Measurements from ENCODE around the gene PRSS22. TPM values are rescaled to one million over a fixed set of nuclear protein-coding genes. Genes with fewer than 3 reads are reported as not detected.

The PRSS22 gene
- total RNA-seq, 1 donor: not detected

GRCh38 chr16:2860826-2861567 lies 3.0 kb upstream of the PRSS22 start:
- no peak for TF ChIP-seq CTCF (IDR thresholded peaks at IDR 0.05; ENCODE audit: extremely low read depth, low read depth, low read length)
- H3K27me3 ChIP-seq (ENCODE audit: insufficient read depth, low read length): peaks cover 13% of the 10 kb centered on the region
- peak; percentile 62 for DNase-seq (ENCODE audit: insufficient read length, low spot score, missing footprints)

GRCh38 chr16:2859686-2860265 lies 1.8 kb upstream of the PRSS22 start:
- Histone ChIP-seq H3K4me3 (ENCODE audit: insufficient read depth, low read length) (no peak overlapping the region), H3K9me3 (ENCODE audit: low read depth, low read length) (peaks cover 8% of the 10 kb centered on the region), H3K27ac (ENCODE audit: low read depth, low read length) (no peak overlapping the region), H3K4me1 (ENCODE audit: insufficient read depth, low read length) (peaks cover 4% of the 10 kb centered on the region), H3K79me2 (ENCODE audit: insufficient read depth, low read length) (no peaks in the 10 kb centered on the region), H3K36me3 (ENCODE audit: insufficient read depth, low read length) (no peaks in the 10 kb centered on the region), H3K27me3 (ENCODE audit: insufficient read depth, low read length) (peaks cover 13% of the 10 kb centered on the region), H2AFZ (ENCODE audit: low read length) (no peak overlapping the region), H3K4me2 (ENCODE audit: insufficient read depth, low read length) (no peak overlapping the region), H4K20me1 (ENCODE audit: insufficient read depth, low read length) (no peaks in the 10 kb centered on the region)
- no peak for TF ChIP-seq CTCF (IDR thresholded peaks at IDR 0.05; ENCODE audit: extremely low read depth, low read depth, low read length)
- DNase-seq (ENCODE audit: insufficient read length, low spot score, missing footprints): peak; percentile 57

More at GRCh38 chr16:2860826-2861567, 3.0 kb upstream of the PRSS22 start:
- Histone ChIP-seq H3K9me3 (ENCODE audit: low read depth, low read length) (peaks cover 8% of the 10 kb centered on the region), H3K4me2 (ENCODE audit: insufficient read depth, low read length) (no peak overlapping the region), H4K20me1 (ENCODE audit: insufficient read depth, low read length) (no peaks in the 10 kb centered on the region), H3K79me2 (ENCODE audit: insufficient read depth, low read length) (no peaks in the 10 kb centered on the region), H3K4me1 (ENCODE audit: insufficient read depth, low read length) (peaks cover 4% of the 10 kb centered on the region), H2AFZ (ENCODE audit: low read length) (no peak overlapping the region), H3K4me3 (ENCODE audit: insufficient read depth, low read length) (no peak overlapping the region), H3K36me3 (ENCODE audit: insufficient read depth, low read length) (no peaks in the 10 kb centered on the region), H3K27ac (ENCODE audit: low read depth, low read length) (no peak overlapping the region)

- no peak overlapping the region for H3K4me3 ChIP-seq (ENCODE audit: insufficient read depth, low read length)
- no peaks in the 10 kb centered on the region for H4K20me1 ChIP-seq (ENCODE audit: insufficient read depth, low read length)
- no peak overlapping the region for H3K27ac ChIP-seq (ENCODE audit: low read depth, low read length)
- no peak for TF ChIP-seq CTCF (IDR thresholded peaks at IDR 0.05; ENCODE audit: extremely low read depth, low read depth, low read length)
- H3K36me3 ChIP-seq (ENCODE audit: insufficient read depth, low read length): no peaks in the 10 kb centered on the region
- no peak overlapping the region for H2AFZ ChIP-seq (ENCODE audit: low read length)
- H3K9me3 ChIP-seq (ENCODE audit: low read depth, low read length): peaks cover 8% of the 10 kb centered on the region
- H3K4me1 ChIP-seq (ENCODE audit: insufficient read depth, low read length): peaks cover 4% of the 10 kb centered on the region
- H3K27me3 ChIP-seq (ENCODE audit: insufficient read depth, low read length): peaks cover 16% of the 10 kb centered on the region
- H3K4me2 ChIP-seq (ENCODE audit: insufficient read depth, low read length): no peak overlapping the region
- no peaks in the 10 kb centered on the region for H3K79me2 ChIP-seq (ENCODE audit: insufficient read depth, low read length)
- DNase-seq (ENCODE audit: insufficient read length, low spot score, missing footprints): peak; percentile 80
These were observed 465 bp upstream of the PRSS22 start for GRCh38 chr16:2858245-2859025.

All from osteoblast (primary cell).